Stimulated activated CD4-positive, alpha-beta T cell treated with anti-CD3 and anti-CD28 coated beads, Interleukin-15, amount 100 ng/mL, for 24 hours (primary cell): ENCODE measurements around the gene CCDC157.

Experiments used
- DNase-seq: peaks from one replicate; pipeline ENCODE4 v3.0.0-alpha.2; 2020

The CCDC157 gene

GRCh38 chr22:30416837-30417236, 60.0 kb downstream of the CCDC157 start:
- no peak for DNase-seq

GRCh38 chr22:30420347-30421125, 63.7 kb downstream of the CCDC157 start:
- DNase-seq = no peak

- DNase-seq = peak; percentile 26
Observed at GRCh38 chr22:30421695-30422480, 65.1 kb downstream of the CCDC157 start.

- DNase-seq = peak; percentile 65
Observed at GRCh38 chr22:30422481-30423300, 65.9 kb downstream of the CCDC157 start.

- DNase-seq = peak; percentile 75
Observed at GRCh38 chr22:30423301-30423958, 66.6 kb downstream of the CCDC157 start.

- DNase-seq = peak; percentile 99
Observed at GRCh38 chr22:30423959-30424533, 67.2 kb downstream of the CCDC157 start.

GRCh38 chr22:30424534-30425326, 67.9 kb downstream of the CCDC157 start:
- DNase-seq = peak; percentile 38

GRCh38 chr22:30425327-30425615, 68.5 kb downstream of the CCDC157 start:
- DNase-seq = no peak

- DNase-seq = peak; percentile 67
Observed at GRCh38 chr22:30425616-30426387, 69.0 kb downstream of the CCDC157 start, which contains the start of gene MTFP1. MTFP1 (plus strand) TSS chr22:30425768; CDS start chr22:30425880, 112 bp downstream.
